HG03064 (cell line): ENCODE data around the gene C17orf50.

Experiments used
- ATAC-seq: cut with Tn5 transposase; IDR thresholded peaks from one replicate; pipeline ENCODE4 v1.9.1; 2021; ENCODE audit warnings: low read depth; ENCODE audit not compliant: unreplicated experiment

The C17orf50 gene

DNA sequence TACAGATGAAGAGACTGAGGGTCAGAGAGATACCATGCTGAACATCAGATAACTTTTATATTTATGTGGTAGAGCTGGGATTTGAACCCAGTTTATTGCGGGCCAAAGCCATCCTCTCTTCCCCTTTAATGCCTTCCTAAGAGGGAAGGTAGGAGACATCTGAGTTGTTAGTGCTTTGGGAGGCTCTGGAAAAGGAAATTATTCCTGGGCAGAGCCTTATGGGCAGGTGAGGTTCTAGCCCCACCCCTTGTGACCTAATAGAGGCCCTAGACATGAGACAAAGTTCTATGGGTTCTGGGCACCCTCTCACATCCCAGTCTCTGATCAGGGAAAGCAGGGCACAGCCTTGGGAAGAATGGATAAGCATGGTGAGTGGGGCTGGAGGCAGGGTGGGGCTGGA is at the start of gene C17orf50:
Gene C17orf50, plus strand, starts transcription at position 301 of the 400 bp plus-strand sequence. Its CDS starts 55 bp downstream, at position 356.
- ATAC-seq, result no peak

DNA sequence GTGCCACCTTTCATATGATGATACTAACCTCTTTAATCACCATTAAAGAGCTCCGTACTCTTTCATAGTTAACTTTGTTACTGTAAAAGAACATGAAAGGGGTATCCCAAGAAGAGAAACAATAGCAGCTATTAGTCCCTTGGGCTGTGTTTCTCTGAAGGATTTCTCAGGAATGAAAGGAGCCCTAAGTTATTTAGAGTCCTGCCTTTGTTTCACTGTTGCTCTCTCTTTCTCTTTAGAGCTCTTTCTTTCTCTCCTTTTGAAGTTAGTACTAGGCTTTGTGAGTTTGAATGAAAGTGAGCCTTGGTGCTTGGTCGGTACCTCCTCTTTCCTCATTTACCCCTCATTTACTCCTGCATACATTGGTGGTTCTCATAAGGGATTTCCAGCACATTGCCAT is 49.7 kb upstream of the C17orf50 start:
- no peak for ATAC-seq

DNA sequence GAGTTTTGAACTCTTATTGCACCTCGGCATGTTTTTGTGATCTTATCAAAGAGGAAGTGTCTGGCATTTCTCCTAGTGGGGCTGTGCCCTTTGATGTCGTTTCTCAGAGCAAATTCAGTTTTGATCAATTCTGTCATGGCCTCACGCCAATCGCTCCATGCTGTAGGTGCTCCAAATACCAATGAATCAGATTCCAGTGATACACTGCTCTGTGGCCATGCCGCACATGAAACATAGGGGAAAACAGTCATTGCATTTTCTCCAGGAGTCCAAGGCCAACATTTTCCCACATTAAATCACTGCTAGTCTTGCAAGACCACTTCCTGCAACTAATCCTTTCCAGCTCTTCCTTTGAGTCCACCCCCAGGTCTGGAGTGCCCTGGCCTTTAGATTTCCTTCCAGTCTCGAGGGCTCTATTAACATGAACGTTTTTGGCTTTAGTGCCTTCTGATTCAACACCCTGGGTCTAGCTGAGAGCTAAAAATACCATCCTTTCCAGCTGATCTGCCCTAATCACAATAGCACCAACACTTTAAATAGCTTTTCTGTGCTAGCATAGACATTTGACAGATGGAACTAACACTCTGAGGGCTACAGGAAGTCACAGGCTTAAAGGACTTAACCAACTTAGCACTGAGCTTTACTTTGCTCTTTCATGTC is 47.5 kb upstream of the C17orf50 start:
- ATAC-seq, result no peak

DNA sequence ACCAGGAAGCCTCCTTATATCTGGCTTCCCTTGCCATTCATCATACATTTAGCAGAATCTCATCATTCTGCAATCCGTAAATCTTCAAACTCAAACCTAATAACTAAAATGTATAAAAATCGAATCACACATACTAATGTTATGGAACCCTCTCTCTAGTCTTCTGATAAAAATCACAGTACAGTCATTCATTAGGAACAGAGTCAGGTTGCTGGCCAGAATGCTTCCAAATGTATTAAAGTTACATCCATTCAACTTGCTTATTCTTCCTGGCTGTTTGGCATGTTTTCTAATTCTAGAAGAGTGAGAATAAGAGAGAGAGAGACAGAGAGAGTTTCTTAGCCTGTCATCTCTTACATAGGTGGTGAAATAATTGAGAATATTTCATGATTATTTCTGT is 45.7 kb upstream of the C17orf50 start:
- no peak for ATAC-seq

DNA sequence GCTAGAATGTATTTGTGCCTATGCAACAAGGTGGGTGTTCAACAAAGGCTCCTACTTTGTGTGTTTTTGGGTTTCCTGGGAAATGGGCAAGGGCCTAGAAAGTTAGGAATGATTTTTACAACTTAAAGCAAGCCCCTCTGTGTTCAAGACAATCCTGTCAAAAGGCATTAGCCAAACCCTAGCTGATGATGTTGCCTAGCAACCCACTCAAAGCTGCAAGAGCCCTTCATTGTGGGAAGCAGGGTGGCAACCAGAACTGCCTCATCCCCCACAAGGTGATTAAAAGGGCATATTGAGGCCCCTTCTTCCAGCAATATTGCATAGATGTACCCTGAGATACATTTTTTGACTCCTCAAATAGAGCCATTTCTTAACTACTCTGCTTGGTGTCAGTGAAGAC is 45.3 kb upstream of the C17orf50 start:
- ATAC-seq, result no peak

DNA sequence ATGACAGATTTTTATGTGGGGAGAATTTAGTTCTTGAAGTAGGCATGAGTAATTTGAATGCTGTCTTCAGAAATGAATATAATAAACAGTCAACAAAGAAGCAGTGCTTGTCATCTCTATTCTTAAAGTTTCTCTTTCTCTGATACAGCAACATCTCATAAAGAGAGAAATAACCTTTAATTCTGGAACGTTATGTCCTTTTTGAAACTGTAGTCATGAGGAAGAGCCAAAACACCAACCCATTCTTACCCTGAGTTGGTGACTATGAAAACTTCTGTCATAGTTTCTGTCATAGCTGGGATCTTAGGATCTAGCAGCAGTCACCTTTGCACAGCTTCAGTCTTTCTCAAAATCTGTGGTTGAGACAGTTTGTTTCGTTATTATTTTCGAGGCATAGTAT is 44.5 kb upstream of the C17orf50 start:
- ATAC-seq, result no peak

DNA sequence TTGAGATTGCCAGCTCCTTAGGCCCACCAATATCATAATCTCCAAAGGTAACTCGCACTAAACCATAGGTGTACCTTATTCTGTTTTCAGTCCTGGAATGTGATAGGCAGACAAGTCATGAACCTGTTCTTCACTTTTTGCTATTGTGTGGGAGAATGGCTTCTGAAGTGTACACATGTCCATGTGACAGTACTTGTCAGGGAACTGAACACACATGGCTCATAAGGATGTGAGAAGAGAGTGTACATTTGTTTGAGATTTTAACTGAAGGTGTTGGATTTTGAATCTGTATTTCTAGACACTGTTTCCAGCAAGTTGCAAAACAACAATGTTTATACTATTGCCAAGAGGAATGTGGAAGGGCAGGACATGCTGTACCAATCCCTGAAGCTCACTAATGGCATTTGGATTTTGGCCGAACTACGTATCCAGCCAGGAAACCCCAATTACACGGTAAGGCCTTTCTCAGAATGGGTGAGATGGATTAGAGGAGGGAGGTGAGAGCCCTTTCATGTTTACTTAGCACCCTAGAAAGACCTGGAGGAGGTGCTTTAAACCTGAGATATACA is 43.7 kb upstream of the C17orf50 start:
- ATAC-seq, result no peak

DNA sequence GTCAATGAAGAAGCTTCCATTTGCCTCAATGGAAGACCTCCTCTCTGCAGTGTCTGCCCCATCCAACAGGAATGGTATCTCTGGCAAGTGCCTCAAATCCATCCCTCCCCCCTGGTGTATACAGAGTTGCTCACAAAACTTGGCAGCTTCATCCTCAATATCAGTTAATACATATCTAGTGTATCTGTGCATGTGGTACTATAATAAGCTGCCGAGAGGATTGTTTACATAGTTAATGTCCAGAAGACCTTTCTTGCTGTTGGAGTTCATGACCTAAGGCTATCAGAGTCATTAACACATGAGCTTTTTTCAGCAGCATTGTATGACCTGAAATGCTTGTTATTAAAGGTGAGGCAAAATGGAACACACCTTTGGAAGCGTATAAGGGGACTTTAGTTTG is 43.2 kb upstream of the C17orf50 start:
- ATAC-seq, result no peak

DNA sequence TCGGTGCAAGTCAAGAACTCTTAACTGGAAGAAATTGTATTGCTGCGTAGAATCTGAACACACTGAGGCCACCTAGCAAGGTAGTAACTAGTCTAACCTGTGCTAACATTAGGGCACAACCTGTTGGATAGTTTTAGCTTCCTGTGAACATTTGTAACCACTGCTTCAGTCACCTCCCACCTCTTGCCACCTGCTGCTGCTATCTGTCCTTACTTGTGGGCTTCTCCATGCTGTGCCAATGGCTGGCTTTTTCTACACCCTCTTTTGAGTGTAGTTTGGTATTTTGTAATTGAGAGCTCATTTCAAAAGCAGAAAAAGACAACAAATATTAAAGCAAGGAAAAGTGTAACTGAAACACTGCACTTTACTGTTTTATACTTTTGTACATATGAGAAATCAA is 37.0 kb upstream of the C17orf50 start:
- ATAC-seq, result no peak

DNA sequence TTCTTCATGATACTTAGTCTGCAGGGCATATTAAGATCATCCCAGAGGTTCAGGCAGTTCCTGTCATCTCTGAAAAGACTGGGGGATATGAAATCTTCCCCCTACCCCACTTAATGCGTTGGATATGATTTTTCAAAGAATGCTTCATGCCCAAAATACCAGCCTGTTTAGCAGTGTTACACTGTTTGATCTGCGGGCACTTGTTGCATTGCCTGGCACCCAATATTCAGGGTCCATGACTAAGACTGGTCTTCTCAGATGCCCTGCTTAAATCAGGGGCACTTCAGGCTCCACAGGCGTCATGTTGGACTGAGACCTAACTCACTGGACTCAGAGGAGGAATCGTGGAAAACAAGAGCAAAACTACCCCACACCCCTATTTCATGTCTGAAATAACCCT is 35.6 kb upstream of the C17orf50 start:
- ATAC-seq, result no peak

DNA sequence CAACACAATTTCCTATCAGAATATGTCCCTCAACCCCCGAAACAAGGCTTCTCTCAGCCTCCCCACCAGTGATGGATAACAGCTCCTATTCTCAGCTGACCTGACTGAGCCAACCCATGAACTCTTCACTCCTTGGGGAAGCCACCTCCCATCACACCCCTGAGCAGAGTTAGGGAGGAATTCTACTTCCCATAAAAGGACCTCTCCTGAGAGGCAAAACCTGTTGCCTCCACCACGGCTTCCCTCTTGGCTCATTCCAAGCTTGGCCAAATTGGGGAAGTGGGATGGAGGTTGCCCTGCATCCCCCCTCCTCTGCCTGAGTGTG is 34.9 kb upstream of the C17orf50 start:
- ATAC-seq, result no peak

DNA sequence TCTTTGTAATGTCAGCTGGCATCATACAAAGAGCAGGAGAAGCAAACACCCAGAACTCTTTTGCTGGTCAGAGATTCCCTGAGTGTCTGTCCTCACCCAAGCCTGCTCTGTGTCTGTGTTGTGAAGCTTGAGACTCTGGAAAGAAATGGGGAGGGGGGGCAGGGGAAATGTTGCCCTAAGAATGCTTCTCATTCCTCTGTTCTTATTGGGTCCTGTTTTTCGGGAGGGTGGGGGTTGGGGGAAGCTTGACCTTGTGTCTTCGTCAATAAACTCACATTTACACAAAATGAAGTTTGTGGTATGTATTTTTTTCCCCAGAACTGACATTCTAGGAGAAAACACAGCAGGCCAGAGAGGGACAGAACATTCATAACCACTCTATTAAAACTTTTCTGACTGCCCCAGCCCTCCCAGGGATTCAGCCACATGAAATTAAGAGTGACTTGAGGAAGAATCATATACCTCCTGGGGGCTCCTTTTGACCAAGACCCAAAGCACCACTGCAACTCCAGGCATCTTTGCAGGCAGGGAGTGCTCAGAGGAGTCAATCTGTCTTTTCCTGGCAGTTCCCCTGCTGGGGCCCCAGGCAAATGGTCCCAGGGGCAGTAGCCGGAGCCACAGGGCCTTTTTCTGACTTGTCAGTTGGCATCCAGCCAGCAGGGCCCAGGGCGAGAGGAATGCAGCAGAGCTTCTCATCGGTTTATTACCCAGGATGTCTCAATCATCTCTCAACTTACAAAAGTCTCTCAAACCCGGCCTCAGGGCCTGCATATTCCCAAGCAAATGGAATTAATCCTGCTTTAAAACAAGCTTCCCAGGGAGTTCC is 34.3 kb upstream of the C17orf50 start:
- no peak for ATAC-seq

DNA sequence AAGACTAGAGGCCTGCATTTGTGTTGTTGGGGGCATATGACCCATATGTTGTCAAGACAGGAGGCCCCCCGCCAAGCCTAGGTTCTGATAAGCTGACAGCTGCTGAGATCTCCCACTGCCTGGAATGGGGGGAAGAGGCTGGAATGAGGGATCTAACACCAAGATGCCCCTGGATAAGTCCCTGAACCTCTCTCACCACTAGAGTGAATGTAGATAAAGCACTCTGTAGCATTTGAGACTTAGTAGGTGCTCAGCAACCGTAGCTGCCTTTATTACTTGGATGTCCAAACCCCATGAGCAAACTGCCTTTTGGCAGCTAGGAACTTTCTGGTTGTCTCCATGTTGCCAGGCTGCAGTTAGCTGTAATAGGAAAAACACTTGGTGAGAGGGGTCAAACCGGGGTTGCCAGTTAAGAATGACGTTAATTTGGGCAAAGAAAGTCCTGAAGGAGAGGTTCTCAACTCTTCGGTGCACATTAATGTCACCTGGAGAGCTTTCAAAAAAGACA is 33.7 kb upstream of the C17orf50 start:
- no peak for ATAC-seq

DNA sequence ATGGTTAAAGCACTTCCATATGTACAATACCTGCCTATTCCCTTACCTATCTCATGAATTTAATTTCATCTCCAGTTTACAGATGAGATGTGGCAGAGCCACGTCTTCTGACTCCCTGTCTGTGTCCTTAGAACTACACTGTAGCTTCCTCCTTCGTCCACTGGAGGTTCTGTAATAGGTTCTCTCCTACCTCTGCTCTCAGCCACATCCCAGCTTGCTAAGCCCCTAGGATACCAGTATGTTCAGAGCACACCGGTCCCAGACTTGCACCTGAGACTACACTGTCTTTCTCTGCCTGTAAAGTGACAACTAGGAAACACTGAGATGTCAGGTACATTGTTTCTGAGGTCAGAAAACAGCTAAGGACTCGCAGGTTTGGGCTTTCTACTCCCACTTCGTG is 33.1 kb upstream of the C17orf50 start:
- no peak for ATAC-seq

DNA sequence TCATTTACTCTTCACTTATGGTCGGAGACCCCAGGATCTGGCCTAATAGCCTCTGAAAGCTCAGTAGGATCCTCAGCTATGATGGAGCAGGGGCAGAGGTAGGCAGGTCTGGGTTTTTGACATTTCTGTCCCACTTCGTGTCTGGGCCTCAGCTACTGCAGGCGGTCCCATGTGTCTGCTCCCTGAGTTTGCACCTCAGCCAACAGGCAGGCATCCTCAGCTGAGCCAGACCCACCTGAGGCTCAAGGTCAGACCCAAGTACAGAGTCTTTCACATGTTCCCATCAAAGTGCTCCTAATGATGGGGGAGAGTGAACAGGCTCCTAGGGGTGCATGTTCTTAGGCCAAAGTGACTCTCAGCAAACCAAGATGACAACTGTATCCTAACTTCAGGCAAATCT is 32.1 kb upstream of the C17orf50 start:
- ATAC-seq, result no peak

DNA sequence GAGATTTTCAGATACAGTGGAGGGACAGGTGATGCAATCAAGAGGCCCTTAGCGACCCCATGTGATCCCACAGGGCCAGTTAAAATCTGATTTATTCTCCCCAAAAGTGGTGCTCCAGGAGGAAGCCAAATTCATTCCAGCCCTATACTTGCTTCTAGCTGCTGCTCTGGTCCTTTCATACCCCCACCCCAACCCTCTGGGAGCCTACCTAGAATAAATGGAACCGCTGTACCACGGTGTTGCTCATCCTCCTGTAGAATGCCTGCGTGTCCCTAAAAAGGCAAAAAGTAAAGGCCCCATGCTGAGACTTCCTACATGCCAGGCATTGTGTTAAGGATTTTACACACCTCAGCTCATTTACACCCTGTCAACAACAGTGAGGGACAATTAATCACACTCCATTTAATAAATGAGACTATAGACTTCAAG is 31.3 kb upstream of the C17orf50 start:
- ATAC-seq, result no peak

DNA sequence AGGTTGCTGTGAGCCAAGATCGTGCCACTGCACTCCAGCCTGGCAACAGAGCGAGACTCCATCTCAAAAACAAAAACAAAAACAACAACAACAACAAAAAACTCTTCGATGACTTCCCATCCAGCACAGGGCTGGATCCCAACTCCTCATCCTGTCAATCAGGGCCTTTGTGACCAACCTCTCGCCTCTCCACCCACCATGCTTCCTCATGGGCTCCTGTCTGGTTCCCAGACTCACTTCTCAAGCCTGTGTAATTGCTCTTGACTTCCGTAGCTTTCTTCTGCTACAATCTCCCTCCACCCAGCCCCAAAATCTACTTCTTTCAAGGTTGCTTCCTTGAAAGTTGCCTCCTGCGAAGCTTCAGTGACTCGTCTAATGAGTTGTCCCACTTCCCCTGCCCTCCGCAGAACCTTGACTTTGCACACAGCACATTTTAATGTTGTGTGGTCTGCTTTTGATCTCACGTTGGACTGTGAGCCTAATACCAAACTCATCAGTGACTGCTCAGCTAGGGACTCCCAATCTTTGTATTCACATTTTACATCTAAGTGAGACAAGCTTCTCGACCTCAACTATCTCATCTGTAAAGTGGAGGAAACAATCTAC is 30.2 kb upstream of the C17orf50 start:
- no peak for ATAC-seq

DNA sequence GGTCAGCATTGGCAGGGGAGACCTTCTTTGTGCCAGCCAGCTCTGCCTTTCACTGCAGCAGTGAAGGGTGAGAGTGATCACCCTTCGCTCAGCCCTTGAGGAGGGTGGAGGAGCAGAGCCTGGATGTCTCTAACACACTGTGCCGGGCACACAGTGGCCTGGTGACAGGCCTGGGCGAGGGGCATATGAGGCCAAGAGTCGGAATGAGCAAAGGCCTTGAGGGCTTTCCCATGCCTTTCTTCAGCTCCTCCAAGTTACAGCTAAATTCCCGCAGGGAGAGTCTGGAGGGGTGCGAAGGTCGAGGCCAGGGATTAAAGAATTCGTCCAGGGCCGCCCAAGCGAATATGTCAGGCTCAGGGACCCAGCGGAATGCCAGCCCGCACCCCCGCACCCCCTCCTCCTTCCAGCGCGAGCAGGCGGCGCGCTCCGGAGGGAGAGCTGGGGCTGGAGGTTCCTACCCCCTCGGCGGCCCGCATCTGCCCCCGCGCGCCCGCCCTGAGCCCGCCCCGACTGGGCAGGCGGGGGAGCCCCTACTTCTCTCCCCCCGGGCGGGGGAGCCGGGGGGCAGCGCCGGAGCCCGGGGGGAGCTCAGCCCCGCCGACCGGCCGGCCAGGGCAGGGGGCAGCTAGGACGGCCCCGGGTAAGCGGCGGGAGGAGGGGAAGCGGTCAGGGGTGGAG is 29.3 kb upstream of the C17orf50 start, which contains the start of gene RASL10B:
Gene RASL10B, plus strand, starts transcription at position 401 of the 678 bp plus-strand sequence. CDS start 3,546 bp downstream, outside the sequence.
- ATAC-seq, result no peak

DNA sequence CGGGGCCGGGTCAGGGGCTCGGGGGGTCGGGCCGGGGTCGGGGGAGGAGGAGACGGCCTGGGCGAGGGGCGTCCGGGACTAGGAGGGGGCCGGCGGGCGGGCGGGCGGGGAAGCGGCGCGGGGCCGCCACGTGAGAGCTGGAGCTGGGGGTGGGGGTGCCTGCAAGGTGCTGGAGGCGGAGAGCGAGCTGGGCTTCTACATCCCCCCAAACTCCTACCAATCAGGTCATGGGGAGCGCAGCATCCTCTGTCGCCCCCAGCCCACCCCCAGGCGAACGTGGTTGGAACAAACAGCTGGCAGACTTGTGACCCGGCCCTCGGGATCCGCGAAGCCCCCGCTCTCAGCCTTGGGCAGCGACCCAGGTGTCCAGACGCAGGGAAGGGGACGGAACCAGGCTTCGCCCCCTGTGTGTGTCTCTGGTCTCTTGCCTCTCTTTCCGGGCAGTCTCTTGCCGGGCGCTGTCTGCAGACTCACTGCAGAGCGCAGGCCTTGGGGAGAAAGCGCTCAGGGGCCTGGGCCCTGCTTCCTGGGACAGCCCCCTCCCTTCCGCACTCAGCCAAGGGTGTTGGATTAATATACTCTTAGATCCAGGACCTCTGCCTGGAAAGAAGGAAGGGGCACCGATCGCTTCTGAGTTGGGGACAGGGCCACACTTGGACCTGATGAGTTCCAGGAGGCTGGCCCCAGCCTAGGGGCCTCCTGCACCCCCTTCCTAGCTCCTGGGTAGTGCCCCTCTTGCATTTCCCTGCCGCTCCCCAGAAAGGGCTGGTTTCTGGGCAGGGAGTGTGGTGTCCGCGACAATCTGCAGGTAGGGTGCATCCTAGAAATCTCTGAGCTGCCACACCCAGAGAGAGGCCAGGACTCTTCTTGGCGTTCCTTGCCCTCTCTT is 28.5 kb upstream of the C17orf50 start:
- ATAC-seq, result no peak

DNA sequence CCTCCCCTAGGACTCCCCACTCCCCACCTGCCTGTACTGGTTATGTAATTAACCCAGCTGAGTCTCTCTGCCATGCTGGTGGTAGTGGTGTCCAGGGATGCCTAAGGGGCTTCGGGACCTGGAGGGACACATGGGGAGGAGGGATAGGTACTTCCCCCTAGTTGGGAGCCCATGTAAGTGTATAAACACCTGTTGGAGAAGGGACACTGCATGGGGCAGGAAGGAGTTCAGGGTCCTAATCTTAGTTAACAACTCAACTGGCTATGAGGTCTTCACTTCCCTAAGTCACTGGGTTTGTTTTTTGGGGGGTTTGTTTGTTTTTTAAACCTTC is 27.9 kb upstream of the C17orf50 start:
- ATAC-seq, result no peak
